ENCODE results near the gene MGARP. TPM values are rescaled to one million over a fixed set of nuclear protein-coding genes. Genes with fewer than 3 reads are reported as not detected.

The MGARP gene
- total RNA-seq, 1 experiment from 2014 or later = not detected

DNA sequence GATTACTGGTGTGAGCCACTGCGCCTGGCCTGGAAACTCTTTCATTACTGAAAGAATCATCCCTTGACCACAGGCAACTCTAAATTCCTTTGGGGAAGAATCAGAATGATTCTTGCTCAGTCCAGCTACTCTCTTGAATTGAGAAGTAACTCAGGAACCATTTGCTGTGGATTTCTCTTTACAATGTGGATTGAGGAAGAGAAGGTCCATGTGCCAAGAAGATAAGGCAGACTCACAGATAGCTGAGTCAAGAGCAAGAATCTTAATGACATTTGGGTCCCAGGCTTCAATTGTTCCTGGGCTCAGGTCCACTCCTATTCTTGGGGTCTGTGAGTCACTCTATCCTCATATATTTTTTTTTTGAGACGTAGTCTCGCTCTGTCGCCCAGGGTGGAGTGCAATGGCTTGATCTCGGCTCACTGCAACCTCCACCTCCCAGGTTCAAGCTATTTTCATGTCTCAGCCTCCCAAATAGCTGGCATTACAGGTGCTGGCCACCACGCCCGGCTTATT is 6.2 kb upstream of the MGARP start:
- H3K27ac Mint-ChIP-seq (ENCODE audit: unreplicated experiment) = no peak overlapping the region
- TF ChIP-seq, protein P1, sequence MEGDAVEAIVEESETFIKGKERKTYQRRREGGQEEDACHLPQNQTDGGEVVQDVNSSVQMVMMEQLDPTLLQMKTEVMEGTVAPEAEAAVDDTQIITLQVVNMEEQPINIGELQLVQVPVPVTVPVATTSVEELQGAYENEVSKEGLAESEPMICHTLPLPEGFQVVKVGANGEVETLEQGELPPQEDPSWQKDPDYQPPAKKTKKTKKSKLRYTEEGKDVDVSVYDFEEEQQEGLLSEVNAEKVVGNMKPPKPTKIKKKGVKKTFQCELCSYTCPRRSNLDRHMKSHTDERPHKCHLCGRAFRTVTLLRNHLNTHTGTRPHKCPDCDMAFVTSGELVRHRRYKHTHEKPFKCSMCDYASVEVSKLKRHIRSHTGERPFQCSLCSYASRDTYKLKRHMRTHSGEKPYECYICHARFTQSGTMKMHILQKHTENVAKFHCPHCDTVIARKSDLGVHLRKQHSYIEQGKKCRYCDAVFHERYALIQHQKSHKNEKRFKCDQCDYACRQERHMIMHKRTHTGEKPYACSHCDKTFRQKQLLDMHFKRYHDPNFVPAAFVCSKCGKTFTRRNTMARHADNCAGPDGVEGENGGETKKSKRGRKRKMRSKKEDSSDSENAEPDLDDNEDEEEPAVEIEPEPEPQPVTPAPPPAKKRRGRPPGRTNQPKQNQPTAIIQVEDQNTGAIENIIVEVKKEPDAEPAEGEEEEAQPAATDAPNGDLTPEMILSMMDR (IDR thresholded peaks at IDR 0.05; ENCODE audit: unreplicated experiment) = no peak
- no TSS peak for BruUV-seq (replicated peaks)
- H3K36me3 Mint-ChIP-seq (ENCODE audit: insufficient read depth, unreplicated experiment) = peaks cover 8% of the 10 kb centered on the region
- no peaks in the 10 kb centered on the region for H3K9me3 Mint-ChIP-seq (ENCODE audit: low read depth, unreplicated experiment)
- no peaks in the 10 kb centered on the region for H3K27me3 Mint-ChIP-seq (ENCODE audit: unreplicated experiment)
- CTCF ChIA-PET = interaction anchor here (0.6 kb wide), 1 partner anchor 189 kb away, joined by 4 read pairs; no protein-coding TSS in a partner anchor
- intact Hi-C loops (cut with micrococcal nuclease; ENCODE audit: unreplicated experiment) = no loop called here
- H3K4me1 Mint-ChIP-seq (ENCODE audit: low read depth, unreplicated experiment) = no peaks in the 10 kb centered on the region
- no peak overlapping the region for H3K4me3 Mint-ChIP-seq (ENCODE audit: low read depth, unreplicated experiment)
- DNase-seq = no peak

DNA sequence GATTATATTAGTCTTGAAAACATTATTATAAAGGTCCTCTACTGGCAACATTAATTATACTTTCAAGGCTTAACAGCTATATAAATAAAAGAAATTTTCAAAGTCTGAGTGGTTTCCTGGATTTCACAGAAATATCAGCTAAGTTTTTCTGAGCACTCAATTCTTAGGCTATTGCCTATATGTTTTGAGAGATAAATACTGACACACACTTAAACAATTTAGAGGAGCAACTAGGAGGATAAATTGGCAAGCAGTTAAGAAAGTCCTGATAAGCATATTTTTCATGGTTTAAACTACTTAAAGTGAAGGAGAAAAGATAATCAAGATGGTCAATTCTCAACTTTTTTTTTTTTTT is 2.7 kb upstream of the MGARP start:
- TF ChIP-seq, protein P1 (IDR thresholded peaks at IDR 0.05; ENCODE audit: unreplicated experiment) = no peak
- Mint-ChIP-seq H3K4me3 (ENCODE audit: low read depth, unreplicated experiment) (no peak overlapping the region), H3K4me1 (ENCODE audit: low read depth, unreplicated experiment) (no peaks in the 10 kb centered on the region), H3K27me3 (ENCODE audit: unreplicated experiment) (peaks cover 12% of the 10 kb centered on the region), H3K36me3 (ENCODE audit: insufficient read depth, unreplicated experiment) (peaks cover 11% of the 10 kb centered on the region), H3K27ac (ENCODE audit: unreplicated experiment) (no peak overlapping the region), H3K9me3 (ENCODE audit: low read depth, unreplicated experiment) (no peaks in the 10 kb centered on the region)
- no TSS peak for BruUV-seq (replicated peaks)
- DNase-seq = no peak
- intact Hi-C loops (cut with micrococcal nuclease; ENCODE audit: unreplicated experiment) = no loop called here
- CTCF ChIA-PET = interaction anchor here (3.3 kb wide), 1 partner anchor 13 kb away, joined by 13 read pairs; no protein-coding TSS in a partner anchor

DNA sequence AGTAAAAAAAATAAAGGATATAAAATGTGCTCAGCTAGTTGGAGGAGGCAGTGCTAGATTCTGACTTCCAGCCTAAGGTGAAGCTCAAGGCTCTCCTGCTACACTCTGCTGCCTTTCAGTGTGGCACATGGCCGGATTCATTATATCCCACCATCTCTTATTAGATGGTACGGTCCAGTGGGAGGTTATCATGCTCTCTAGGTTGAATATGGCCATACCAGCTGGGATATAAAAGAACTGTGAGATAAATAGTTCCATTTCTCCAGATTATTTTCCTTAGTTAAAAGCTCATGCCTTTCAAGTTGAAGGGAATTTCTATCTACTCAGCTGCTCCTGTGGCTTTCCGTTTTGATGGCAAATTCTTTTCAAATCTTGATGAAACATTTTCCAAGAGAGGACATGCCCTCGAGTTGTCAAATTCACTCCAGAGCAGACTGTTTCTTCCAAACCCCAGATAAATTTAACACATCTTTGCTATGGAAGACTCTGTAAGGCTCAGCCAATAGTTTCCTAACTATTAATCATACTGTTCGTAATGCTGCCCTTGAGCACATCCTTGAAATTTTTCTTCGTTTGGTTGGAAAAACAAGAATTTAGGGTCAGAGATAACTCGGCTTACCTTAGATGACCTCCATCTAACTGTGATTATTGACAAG is 2.2 kb upstream of the MGARP start:
- intact Hi-C loops (cut with micrococcal nuclease; ENCODE audit: unreplicated experiment) = no loop called here
- CTCF ChIA-PET = interaction anchor here (3.3 kb wide), 1 partner anchor 14 kb away, joined by 13 read pairs; no protein-coding TSS in a partner anchor
- Mint-ChIP-seq H3K9me3 (ENCODE audit: low read depth, unreplicated experiment) (no peaks in the 10 kb centered on the region), H3K4me1 (ENCODE audit: low read depth, unreplicated experiment) (no peaks in the 10 kb centered on the region), H3K27ac (ENCODE audit: unreplicated experiment) (no peak overlapping the region), H3K27me3 (ENCODE audit: unreplicated experiment) (peaks cover 12% of the 10 kb centered on the region), H3K4me3 (ENCODE audit: low read depth, unreplicated experiment) (no peak overlapping the region), H3K36me3 (ENCODE audit: insufficient read depth, unreplicated experiment) (peaks cover 7% of the 10 kb centered on the region)
- no peak for DNase-seq
- BruUV-seq (replicated peaks) = no TSS peak
- TF ChIP-seq, protein P1 (IDR thresholded peaks at IDR 0.05; ENCODE audit: unreplicated experiment) = no peak

DNA sequence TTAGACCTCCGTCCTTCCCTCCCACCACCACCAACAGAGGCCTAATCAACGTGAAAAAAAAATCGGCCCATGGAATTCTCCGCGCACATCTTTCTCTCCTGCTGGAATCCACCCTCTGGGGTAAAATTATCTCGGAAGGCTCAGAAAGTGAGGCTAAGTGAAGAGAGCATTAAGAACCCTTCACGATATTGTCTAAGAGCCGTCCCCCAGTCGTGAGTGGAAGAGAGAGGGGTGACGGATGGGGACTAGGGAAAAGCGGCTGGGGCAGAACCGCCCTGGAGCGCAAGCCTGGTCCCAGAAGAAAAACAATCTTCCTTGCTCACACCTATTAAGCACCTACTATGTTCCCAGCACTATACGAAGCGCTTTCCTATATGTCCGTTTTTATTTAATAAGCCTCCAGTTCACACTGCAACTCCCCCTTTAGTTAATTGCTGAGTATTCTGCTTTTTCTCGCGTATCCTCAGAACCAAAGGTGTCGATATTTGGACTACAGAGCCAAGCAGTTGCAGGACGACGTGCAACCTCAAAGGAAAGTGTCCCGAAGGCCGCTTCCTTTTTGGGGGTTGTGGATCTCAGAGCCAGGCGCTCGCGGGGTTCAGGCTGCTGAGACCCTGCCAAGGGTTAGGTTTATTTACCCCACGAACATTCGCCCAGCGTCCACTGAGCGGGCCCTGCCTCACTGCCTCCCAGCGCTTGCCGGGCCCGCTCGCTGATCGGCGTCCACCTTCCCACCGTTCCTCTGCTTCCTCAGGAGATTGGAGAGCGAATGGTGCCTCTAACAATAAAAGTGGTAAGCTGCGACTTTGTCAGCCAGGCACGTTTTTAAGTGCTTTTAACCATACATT is 889 bp downstream of the MGARP start:
- peak; percentile 1 for DNase-seq
- Mint-ChIP-seq H3K9me3 (ENCODE audit: low read depth, unreplicated experiment) (no peaks in the 10 kb centered on the region), H3K27me3 (ENCODE audit: unreplicated experiment) (peaks cover 12% of the 10 kb centered on the region), H3K4me1 (ENCODE audit: low read depth, unreplicated experiment) (no peaks in the 10 kb centered on the region), H3K4me3 (ENCODE audit: low read depth, unreplicated experiment) (peak overlapping the region; percentile 58), H3K27ac (ENCODE audit: unreplicated experiment) (no peak overlapping the region), H3K36me3 (ENCODE audit: insufficient read depth, unreplicated experiment) (peaks cover 7% of the 10 kb centered on the region)
- intact Hi-C loops (cut with micrococcal nuclease; ENCODE audit: unreplicated experiment) = no loop called here
- TF ChIP-seq, protein P1 (IDR thresholded peaks at IDR 0.05; ENCODE audit: unreplicated experiment) = no peak
- CTCF ChIA-PET = no interaction called here
- no TSS peak for BruUV-seq (replicated peaks)

All from Calu3 (cell line).